Forelimb muscle (tissue), 1 donor: ENCODE results near the gene MLLT6. TPM values are rescaled to one million over a fixed set of nuclear protein-coding genes. Genes with fewer than 3 reads are reported as not detected.

Experiments
- DNase-seq: peaks from one replicate; pipeline ENCODE4 v3.0.0-alpha.2; 2013; ENCODE audit warnings: low read depth
- polyA plus RNA-seq: library from polyadenylated mRNA; unstranded; fragments of 120-200 nt; gene quantifications from one replicate; pipeline ENCODE4 v1.2.1, GENCODE V29; 2013; ENCODE audit not compliant: insufficient read length

MLLT6 gene
- polyA plus RNA-seq, 1 donor, result 74.0 TPM

- no peak for DNase-seq
Observed at GRCh38 chr17:38706505-38707216, 1.6 kb downstream of the MLLT6 start.

- DNase-seq, result no peak
Observed at GRCh38 chr17:38707678-38708351, 2.7 kb downstream of the MLLT6 start.

GRCh38 chr17:38709104-38709820, 4.2 kb downstream of the MLLT6 start:
- DNase-seq, result no peak

GRCh38 chr17:38709864-38710603, 5.0 kb downstream of the MLLT6 start:
- no peak for DNase-seq

- DNase-seq, result no peak
Observed at GRCh38 chr17:38710604-38710962, 5.5 kb downstream of the MLLT6 start.

- DNase-seq, result no peak
Observed at GRCh38 chr17:38710985-38711384, 5.9 kb downstream of the MLLT6 start.

- no peak for DNase-seq
Observed at GRCh38 chr17:38711792-38712571, 6.9 kb downstream of the MLLT6 start.

GRCh38 chr17:38712593-38712992, 7.5 kb downstream of the MLLT6 start:
- no peak for DNase-seq

- no peak for DNase-seq
Observed at GRCh38 chr17:38713456-38714075, 8.5 kb downstream of the MLLT6 start.

- DNase-seq, result no peak
Observed at GRCh38 chr17:38715216-38715943, 10.3 kb downstream of the MLLT6 start.

- DNase-seq, result no peak
Observed at GRCh38 chr17:38716368-38717005, 11.4 kb downstream of the MLLT6 start.

- no peak for DNase-seq
Observed at GRCh38 chr17:38717139-38717745, 12.2 kb downstream of the MLLT6 start.

GRCh38 chr17:38719289-38719942, 14.3 kb downstream of the MLLT6 start:
- DNase-seq, result no peak

GRCh38 chr17:38719943-38720641, 15.0 kb downstream of the MLLT6 start:
- no peak for DNase-seq

GRCh38 chr17:38720941-38721340, 15.9 kb downstream of the MLLT6 start:
- no peak for DNase-seq

- no peak for DNase-seq
Observed at GRCh38 chr17:38721802-38722201, 16.7 kb downstream of the MLLT6 start.

GRCh38 chr17:38724337-38724988, 19.4 kb downstream of the MLLT6 start:
- DNase-seq, result no peak

GRCh38 chr17:38725066-38725465, 20.0 kb downstream of the MLLT6 start:
- no peak for DNase-seq
